ENCODE results near the gene EXT2.

- TF ChIP-seq CTCF (conservative IDR thresholded peaks at IDR 0.05) (no peak), ZFX (IDR thresholded peaks at IDR 0.05) (no peak)
Observed at GRCh38 chr11:44189986-44190882, 94.8 kb downstream of the EXT2 start.

Data from C4-2B (cell line).